NCI-H2227 treated with DMSO at 0.1 percent for 48 hours (cell line): ENCODE data around the gene CLGN.
"Not testable (repeated sequence)": the region's sequence is repeated elsewhere in the genome, so short reads cannot be mapped to it uniquely, and the experiment has no call there.

Source experiments
- DNase-seq: peaks from one replicate; lab custom pipeline; 2025; lab: John Stamatoyannopoulos, UW

CLGN gene, protein sequence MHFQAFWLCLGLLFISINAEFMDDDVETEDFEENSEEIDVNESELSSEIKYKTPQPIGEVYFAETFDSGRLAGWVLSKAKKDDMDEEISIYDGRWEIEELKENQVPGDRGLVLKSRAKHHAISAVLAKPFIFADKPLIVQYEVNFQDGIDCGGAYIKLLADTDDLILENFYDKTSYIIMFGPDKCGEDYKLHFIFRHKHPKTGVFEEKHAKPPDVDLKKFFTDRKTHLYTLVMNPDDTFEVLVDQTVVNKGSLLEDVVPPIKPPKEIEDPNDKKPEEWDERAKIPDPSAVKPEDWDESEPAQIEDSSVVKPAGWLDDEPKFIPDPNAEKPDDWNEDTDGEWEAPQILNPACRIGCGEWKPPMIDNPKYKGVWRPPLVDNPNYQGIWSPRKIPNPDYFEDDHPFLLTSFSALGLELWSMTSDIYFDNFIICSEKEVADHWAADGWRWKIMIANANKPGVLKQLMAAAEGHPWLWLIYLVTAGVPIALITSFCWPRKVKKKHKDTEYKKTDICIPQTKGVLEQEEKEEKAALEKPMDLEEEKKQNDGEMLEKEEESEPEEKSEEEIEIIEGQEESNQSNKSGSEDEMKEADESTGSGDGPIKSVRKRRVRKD

DNA sequence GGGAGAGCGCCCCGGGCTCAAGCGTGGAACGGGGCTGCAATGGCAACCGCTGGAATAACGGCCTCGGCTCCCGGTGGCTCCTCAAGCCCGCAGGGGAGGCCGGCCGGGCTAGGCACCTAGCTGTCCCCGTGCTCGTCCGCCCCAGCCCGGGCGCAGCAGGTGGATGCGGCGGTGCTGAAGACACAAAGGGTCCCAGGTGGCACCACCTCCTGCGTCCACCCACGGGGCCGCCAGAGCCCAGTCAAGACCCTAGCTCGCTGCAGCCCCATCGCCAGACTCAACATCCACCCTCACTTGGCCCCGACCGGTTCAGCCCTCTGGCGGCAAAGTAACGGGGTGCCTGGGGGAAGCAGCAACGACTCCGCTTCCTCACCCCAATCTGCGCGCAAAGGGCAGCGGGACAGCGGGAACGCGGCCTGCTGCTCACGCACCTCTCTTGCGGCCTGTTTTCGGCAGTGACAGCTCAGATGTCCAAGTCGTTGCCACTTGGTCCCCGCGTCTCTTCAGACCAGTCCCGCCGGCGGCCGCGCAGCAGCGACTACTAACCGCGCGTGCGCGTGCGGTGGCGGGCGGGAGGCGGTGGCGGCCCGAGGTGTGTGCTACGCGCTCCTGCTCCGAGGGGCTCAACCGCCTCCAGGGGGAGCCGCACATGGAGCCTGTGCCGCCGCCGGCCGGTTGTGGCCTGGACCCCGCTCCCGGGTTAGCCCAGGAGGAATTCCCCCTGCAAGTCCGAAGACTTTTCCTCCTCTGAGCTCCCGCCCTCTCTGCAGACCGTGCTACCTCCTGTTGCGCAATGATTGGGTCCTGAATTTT, at the start of gene CLGN:
TSS of gene CLGN (minus strand) at position 543 of the 813 bp plus-strand sequence. CDS start 14,570 bp downstream, outside the sequence.
- DNase-seq: peak; percentile 85

DNA sequence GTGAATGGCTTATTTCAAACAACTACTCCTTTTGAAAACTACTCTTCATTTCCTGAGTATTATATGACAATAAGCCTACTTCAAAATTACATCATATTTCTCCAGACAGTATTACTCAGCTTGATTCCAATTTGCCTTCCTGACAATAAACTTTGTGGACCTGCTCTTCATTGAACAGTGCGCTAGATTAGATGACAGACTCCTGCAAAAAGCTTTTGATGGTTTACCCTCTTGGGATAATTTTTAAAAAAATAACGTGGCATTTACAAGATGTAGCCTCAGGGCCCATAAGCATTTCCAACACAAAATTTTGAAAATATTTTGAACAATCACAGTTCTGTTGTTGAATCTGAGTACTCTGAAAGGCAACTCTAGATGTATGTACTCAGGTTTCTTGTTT, 44.7 kb upstream of the CLGN start:
- DNase-seq: no peak

DNA sequence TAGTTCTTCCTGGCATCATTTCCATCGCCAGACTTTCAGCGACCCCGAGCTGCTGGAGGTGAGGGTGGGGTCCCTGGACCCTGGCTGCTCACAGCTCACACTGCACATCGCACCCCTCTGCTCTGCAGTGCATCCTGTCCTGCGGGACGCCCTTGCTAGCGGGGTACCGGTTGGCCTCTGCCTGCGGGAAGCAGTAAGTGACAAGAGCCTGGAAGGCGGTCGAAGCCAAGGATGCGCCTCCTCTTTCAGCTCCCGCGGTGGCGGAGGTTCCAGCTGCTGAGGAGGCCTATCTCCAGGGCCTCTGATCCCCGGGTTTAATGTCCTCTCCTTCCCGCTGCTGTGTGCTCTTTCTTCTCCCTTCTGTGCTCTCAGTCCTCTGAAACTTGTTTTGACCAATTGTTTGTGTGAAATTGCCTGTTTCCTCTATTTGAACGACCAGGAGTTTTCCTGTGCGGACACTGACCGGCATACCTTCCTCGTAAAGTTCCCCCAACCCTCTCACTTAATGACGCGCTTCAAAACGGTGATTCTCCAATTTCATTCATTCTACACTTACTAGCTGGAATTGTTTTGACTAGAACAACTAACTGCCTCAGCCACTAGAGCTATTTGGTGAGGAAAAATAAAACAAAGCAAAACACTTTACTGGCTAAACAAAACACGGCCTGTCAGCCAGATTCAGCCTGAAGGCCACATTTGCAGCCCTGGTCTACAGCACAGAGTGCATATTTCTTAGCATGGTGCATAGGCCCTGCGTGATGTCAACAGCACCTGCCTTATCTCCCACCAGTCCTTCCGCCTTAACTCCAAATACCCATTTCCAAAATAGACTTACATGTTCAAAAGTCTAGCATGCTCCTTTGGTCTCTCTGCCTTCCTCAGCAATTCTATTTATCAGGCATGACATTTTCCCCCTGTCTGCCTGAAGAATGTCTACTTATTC, 42.6 kb upstream of the CLGN start:
- DNase-seq: no peak

DNA sequence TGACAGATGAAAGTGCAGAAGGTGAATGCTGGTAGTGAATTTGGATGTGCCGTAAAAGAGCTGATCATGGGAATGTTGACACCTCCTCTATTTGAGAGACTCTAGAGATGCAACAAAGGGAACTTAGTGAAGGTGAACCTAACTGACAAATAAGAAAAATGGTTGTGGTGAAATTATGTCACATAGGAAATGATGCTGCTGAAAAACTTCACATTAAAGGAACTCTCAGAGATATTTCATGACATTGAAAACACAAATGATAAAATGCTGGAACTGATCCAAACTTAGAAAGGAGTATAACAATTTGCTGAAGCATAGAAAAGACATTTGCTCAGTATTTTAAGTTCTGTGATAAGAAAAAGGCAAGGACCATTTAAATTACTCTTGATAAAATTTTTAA, 38.7 kb upstream of the CLGN start:
- DNase-seq: no peak

DNA sequence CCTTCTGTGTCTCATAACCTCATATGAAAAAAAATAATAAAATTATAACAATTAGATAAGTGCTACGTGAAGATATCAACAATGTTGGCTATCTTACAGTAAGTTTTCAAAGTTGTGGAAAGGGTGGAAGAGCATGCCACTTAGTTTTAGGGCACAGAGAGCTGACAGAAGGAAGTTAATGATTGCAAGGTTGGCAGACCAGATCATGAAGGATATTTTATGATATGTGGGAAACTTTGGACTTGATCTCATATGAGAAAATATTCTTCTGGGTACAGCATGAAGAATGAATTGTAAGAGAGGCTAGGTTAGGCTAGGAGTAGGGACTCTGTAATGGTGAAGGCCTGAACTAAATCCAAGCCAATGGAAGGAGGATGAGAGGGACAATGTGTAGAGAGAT, 36.2 kb upstream of the CLGN start:
- DNase-seq: no peak

DNA sequence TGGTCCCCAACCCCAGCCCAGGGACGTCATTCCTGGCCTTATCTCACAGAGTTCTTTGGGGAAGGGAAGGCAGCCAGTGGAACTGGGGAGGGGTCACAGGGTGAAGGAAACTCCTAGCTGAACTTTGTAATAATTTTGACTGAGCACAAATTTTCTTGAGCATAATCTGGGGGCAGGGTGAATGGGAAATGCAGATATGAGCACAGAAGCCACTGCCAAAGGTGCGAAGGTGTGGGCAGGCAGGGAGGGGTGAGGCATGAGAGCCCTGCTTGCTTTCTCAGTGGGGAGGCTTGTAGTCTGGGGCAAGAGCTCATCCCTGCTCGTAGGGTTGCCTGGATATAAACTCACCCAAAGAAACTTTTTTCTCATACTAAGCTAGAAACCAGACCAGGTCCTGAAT, 35.7 kb upstream of the CLGN start:
- no peak for DNase-seq

DNA sequence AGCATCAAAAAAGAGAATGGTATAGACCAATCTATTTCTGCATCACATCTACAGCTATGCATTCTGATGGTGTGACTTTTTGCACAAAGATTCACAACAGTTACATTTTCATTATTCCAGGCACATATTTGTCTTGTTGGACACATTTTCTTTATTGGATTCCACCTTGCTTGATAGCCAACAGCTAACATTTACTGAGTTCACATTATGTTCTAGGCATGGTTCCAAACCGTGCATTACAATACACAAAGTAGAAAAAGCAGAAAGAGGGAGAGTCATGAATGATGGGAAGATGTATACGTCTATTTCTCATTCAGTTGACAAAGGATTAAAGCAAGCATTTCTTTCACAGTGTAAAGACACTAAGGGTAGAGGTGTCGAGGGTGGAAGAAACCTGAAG, 22.9 kb upstream of the CLGN start:
- no peak for DNase-seq

DNA sequence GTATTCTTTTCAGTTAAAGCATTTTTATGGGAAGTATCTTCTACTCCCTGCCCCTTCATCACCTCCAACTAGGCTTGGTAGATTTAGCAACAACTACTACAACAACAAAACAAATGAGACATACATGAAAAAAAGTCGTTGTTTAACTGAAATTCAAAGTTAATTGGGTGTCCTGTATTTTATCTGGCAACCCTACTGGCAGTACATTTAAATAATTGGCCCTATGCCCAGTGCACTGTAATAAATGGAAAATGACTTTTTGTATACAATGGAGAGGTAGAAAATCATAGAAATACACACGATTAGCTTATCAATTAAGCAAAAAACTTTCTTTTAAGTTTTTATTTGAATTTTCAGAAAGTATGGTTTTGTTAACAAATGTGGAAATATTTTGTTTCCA, 21.4 kb upstream of the CLGN start:
- no peak for DNase-seq

DNA sequence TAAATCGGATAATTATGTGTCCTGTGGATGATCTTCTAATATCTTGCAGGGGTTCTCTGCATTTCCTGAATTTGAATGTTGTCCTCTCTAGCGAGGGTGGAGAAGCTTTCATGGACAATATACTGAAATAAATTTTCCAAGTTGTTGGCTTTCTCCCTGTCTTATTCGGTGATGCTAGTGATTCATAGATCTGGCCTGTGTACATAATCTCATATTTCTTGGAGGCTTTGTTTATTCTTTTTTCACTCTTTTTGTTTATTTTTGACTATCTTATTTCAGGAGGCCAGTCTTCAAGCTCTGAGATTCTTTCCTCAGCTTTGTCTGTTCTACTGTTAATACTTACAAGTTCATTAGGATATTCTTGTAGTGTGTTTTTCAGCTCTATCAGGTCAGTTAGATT, 20.7 kb upstream of the CLGN start:
- DNase-seq: no peak

DNA sequence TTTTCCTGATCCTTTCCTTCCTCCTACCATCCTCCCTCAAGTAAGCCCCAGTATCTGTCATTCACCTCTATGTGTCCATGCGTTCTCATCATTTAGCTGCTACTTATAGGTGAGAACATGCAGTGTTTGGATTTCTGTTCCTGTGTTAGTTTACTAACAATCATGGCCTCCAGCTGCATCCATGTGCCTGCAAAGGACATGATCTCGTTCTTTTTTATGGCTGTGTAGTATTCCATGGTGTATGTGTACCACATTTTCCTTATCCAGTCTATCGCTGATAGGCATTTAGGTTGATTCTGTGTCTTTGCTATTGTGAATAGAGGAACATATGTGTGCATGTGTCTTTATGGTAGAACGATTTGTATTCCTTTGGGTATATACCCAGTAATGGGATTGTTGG, 16.9 kb upstream of the CLGN start:
- not testable (repeated sequence) for DNase-seq

DNA sequence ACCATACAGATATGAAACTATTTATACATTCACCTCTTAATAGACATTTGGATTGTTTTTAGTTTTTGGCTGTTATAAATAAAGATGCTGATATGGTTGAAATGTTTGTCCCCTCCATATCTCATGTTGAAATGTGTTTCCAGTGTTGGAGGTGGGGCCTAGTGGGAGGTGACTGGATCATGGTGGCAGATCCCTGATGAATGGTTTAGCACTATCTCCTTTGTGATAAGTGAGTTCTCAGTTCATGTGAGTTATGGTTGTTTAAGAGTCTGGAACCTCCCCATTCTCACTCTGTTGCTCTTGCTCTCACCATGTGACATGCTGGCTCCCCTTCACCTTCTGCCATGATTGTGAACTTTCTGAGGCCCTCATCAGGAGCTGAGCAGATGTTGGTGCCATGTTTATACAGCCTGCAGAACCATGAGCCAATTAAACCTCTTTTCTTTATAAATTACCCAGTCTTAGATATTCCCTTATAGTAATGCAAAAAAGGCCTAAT, 12.2 kb upstream of the CLGN start:
- no peak for DNase-seq

DNA sequence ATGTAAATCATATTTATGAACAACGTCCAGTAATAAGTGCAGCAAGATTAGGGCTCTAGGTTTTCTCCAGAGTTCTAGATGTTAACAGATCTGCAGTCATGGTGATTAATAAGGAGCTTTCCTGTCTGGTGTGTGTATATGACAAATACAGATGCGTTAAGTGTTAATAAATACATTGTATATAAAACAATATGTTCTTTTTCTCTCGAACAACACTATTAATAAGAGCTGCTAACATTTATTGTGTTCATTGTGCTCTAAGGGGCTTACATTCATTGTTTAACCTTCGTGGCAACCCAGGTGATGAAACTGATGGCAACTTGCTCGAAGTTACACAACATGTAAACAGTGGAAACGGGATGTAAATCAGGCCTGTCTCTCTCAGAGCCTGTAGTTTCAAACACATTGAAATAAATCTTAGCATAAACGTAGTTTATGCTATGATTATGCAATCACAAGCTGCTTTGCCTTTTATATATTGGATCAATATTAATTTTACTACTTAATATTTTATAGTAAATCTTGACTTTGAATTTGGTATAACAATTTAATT, 547 bp upstream of the CLGN start:
- no peak for DNase-seq

DNA sequence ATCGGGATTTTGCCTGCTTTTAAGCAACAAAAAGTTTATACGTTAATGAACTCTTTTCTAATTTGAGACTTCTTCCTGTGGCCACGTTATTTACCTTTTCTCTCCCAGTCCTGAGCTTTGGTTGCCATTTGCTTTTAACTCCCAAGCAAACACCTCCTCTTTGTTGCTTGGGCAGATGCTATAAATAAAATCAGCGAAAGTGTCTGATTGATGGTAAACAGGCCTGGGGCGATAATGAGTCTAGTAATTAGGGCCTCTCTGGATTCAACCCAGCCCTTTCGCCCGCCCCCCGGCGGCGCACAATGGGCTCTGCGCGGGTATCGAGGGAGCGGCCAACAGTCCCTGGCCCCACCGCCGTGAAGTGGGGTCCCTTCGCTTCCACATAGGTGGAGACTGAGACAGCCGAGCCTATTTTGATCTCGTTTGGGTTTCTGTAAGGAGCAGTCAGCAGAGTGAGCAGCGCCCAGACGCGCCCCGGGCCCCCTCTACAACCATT, 790 bp downstream of the CLGN start:
- DNase-seq: peak; percentile 33

DNA sequence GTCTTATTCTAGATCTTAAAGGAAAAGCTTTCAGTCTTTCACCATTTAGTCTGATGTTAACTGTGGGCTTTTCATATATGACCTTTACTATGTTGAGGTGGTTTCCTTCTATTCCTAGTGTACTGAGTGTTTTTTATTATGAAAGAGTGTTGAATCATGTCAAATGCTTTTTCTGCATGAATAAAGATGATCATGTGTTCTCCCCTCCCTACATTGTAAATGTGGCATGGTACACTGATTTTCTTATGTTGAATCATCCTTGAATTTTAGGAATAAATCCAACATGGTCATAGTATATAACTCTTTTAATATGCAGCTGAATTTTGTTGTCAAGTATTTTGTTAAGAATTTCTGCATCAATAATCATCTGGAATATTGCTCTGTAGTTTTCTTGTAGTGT, 4.3 kb downstream of the CLGN start:
- no peak for DNase-seq

DNA sequence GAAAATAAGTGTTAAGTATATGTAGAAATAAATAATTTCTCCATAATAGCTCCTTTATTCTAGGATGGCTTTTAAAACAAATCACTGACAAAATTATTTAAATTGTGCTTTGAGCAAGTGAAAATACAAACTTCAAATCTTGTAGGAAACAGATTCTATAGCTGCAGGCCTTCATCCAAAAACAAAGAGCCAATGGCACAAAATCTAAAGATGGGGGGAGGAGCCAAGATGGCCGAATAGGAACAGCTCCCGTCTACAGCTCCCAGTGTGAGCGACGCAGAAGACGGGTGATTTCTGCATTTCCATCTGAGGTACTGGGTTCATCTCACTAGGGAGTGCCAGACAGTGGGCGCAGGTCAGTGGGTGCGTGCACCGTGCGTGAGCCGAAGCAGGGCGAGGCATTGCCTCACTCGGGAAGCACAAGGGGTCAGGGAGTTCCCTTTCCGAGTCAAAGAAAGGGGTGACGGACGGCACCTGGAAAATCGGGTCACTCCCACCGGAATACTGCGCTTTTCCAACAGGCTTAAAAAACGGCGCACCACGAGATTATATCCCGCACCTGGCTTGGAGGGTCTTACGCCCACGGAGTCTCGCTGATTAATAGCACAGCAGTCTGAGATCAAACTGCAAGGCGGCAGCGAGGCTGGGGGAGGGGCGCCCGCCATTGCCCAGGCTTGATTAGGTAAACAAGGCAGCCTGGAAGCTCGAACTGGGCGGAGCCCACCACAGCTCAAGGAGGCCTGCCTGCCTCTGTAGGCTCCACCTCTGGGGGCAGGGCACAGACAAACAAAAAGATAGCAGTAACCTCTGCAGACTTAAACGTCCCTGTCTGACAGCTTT, 14.1 kb downstream of the CLGN start:
- not testable (repeated sequence) for DNase-seq

DNA sequence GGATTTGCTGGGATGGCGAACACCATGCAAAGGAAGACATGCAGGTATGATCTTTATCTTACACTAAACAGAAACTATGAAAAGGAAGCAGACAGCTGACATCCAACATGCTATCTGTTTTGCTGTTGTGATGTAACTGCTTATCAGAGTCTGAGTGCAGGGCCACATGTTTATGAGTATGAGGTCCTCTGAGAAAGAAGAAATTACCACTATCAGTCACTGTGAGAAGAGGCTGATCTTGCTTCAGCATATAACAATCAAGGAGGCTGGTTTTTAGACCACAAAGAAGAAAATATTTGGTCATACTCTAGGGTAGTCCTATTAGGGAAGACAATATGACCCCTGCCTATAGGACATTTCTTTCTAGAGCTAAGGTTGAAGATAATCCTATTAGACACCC, 18.5 kb downstream of the CLGN start:
- DNase-seq: no peak

DNA sequence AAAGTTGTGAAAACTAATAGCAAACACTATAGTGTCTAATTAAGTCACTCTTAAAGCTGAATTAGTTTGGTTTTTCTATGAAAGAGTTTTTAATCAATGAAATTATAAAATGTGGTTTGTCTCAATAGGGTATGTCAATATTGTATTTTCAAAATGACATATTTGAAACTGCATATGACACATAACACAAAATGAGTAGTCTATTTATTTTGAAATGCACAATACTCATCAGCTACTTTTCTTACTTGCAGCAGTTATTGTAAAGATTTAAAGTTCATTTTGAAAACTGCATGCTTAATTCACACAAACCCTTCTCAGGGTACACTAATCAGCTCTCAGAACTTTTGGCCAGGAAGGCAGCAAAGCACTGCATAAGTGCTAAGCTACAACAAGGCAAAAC, 21.2 kb downstream of the CLGN start:
- DNase-seq: no peak

DNA sequence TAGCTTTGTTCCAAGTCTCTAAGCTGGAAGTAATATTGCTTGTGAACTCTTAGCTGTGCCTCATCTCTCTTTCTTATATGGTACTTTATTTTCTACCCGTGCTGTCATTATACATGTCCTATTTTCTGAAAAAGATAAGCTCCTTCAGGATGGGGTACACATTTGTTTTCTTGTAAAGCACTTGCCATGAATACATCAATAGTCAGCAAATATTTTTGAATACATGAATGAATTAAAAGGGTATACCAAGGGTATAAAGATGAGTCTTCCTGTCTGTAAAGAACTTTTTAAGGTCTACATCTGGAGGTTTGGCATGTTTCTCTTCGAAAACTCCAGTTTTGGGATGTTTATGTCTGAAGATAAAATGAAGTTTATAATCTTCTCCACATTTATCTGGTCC, 27.3 kb downstream of the CLGN start:
- DNase-seq: no peak

DNA sequence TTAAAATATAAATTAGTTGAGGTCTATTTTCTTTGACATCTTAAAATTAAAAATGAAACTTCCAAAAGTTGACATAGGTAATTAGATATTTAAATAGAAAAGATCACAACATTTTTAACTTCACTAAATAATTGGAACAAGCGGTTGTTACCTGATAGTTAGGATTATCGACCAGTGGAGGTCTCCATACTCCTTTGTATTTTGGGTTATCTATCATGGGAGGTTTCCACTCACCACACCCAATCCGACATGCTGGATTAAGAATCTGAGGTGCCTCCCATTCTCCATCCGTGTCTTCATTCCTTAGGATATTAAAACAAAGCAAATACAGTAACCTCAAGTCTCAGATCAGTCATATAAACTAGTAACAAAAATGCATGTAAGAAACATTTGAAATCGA, 31.8 kb downstream of the CLGN start:
- no peak for DNase-seq

DNA sequence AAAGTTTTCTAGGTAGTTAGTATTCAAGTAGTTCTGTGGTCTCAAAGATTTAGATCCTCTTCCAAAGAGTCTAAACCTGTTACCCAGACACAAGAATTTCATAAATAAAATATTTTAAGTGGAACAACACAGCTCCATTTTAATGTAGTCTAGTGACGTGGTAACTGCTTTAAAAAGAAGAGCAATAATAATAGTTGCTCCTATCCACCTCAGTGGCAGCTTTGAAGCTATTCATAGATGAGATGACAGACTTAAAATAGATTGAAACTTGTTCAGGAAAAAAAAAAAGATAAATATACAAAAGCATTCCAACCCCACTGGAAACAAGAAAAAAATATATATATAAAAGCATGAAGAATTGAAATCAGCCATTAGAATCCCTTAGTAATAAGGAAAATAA, 39.4 kb downstream of the CLGN start:
- DNase-seq: no peak
